Stimulated activated CD8-positive, alpha-beta memory T cell treated with anti-CD3 and anti-CD28 coated beads, Interleukin-4, amount 100 ng/mL, for 24 hours (primary cell): ENCODE data around the gene AGPS.

Source experiments
- DNase-seq: peaks from one replicate; pipeline ENCODE4 v3.0.0-alpha.2; 2020; ENCODE audit warnings: low read depth

AGPS gene

GRCh38 chr2:177592397-177592796 is 199.8 kb downstream of the AGPS start:
- no peak for DNase-seq

DNA sequence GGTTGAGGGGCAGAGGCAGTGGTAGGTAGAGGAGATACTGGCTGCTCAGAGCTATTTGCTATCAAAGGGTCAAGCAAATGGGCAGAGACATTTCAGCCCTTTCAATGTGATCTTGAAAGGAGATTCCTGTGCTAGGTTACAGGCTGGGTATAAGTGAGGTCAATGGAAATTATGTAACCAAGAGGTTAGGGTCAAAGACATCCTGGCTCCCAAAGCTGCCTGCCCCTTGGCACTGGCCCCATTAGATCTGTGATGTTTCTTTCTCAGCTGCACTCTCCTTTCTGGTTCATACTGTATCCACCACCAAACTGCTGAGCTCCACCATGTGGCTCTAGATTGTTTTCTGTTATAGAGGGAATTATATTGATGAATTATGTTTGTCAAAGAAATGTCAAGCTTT is 200.4 kb downstream of the AGPS start:
- no peak for DNase-seq

- no peak for DNase-seq
These were observed 200.8 kb downstream of the AGPS start for GRCh38 chr2:177593402-177593801.
